Measurements from ENCODE around the gene TUNAR. TPM values are rescaled to one million over a fixed set of nuclear protein-coding genes. Genes with fewer than 3 reads are reported as not detected.
"Not testable (repeated sequence)": the region's sequence is repeated elsewhere in the genome, so short reads cannot be mapped to it uniquely, and the experiment has no call there.

TUNAR gene
- total RNA-seq, 6 donors from 2014 or later = 0.10 TPM; not detected in 5

- 71 to 82% methylated on average over 5 of the region's 5 CpGs for WGBS, 2 donors
- H3K27me3 ChIP-seq = no peaks in the 10 kb centered on the region
- H3K9me3 ChIP-seq = no peaks in the 10 kb centered on the region
- H3K27ac ChIP-seq = no peak overlapping the region
- no peak for TF ChIP-seq POLR2AphosphoS5 (IDR thresholded peaks at IDR 0.05)
- TF ChIP-seq POLR2A (IDR thresholded peaks at IDR 0.05) = no peak
- no peak for TF ChIP-seq EP300 (IDR thresholded peaks at IDR 0.05)
- TF ChIP-seq CTCF (IDR thresholded peaks at IDR 0.05) = no peak
- H3K4me3 ChIP-seq = no peak overlapping the region
- H3K4me1 ChIP-seq = no peaks in the 10 kb centered on the region
- ATAC-seq (ENCODE audit: low FRiP score in 2 of 2) = no peak
- no peaks in the 10 kb centered on the region for H3K36me3 ChIP-seq
- no peak for DNase-seq
Measured at GRCh38 chr14:95956601-95957460, 80.2 kb downstream of the TUNAR start.

GRCh38 chr14:95958105-95958504, 81.5 kb downstream of the TUNAR start:
- DNase-seq = no peak
- no peak for ATAC-seq (ENCODE audit: low FRiP score in 2 of 2)
- Histone ChIP-seq H3K4me3 (no peak overlapping the region), H3K27me3 (no peaks in the 10 kb centered on the region), H3K9me3 (no peaks in the 10 kb centered on the region), H3K4me1 (no peaks in the 10 kb centered on the region), H3K36me3 (no peaks in the 10 kb centered on the region), H3K27ac (no peak overlapping the region)
- TF ChIP-seq POLR2A (IDR thresholded peaks at IDR 0.05) = no peak
- TF ChIP-seq POLR2AphosphoS5 (IDR thresholded peaks at IDR 0.05) = no peak
- no peak for TF ChIP-seq CTCF (IDR thresholded peaks at IDR 0.05)
- no peak for TF ChIP-seq EP300 (IDR thresholded peaks at IDR 0.05)
- 42 to 47% methylated on average over 3 of the region's 3 CpGs for WGBS, 2 donors

GRCh38 chr14:95959317-95959716, 82.7 kb downstream of the TUNAR start:
- WGBS, 2 donors = 0 to 38% methylated on average over 1 of the region's 1 CpG
- Histone ChIP-seq H3K4me3 (no peak overlapping the region), H3K9me3 (no peaks in the 10 kb centered on the region), H3K4me1 (no peaks in the 10 kb centered on the region), H3K27ac (no peak overlapping the region), H3K36me3 (no peaks in the 10 kb centered on the region), H3K27me3 (no peaks in the 10 kb centered on the region)
- no peak for DNase-seq
- no peak for ATAC-seq (ENCODE audit: low FRiP score in 2 of 2)
- no peak for TF ChIP-seq POLR2AphosphoS5 (IDR thresholded peaks at IDR 0.05)
- no peak for TF ChIP-seq CTCF (IDR thresholded peaks at IDR 0.05)
- TF ChIP-seq POLR2A (IDR thresholded peaks at IDR 0.05) = no peak
- TF ChIP-seq EP300 (IDR thresholded peaks at IDR 0.05) = no peak

- DNase-seq = no peak
- Histone ChIP-seq H3K4me1 (no peaks in the 10 kb centered on the region), H3K27ac (no peak overlapping the region), H3K4me3 (no peak overlapping the region), H3K9me3 (no peaks in the 10 kb centered on the region), H3K36me3 (no peaks in the 10 kb centered on the region), H3K27me3 (no peaks in the 10 kb centered on the region)
- TF ChIP-seq POLR2AphosphoS5 (IDR thresholded peaks at IDR 0.05) (no peak), POLR2A (IDR thresholded peaks at IDR 0.05) (no peak), CTCF (IDR thresholded peaks at IDR 0.05) (no peak), EP300 (IDR thresholded peaks at IDR 0.05) (no peak)
- no peak for ATAC-seq (ENCODE audit: low FRiP score in 2 of 2)
Measured at GRCh38 chr14:95961481-95961880, 84.8 kb downstream of the TUNAR start.

GRCh38 chr14:95964901-95965300, 88.3 kb downstream of the TUNAR start:
- no peaks in the 10 kb centered on the region for H3K27me3 ChIP-seq
- H3K27ac ChIP-seq = no peak overlapping the region
- TF ChIP-seq EP300 (IDR thresholded peaks at IDR 0.05) = no peak
- TF ChIP-seq CTCF (IDR thresholded peaks at IDR 0.05) = no peak
- no peak for TF ChIP-seq POLR2A (IDR thresholded peaks at IDR 0.05)
- no peak for TF ChIP-seq POLR2AphosphoS5 (IDR thresholded peaks at IDR 0.05)
- no peaks in the 10 kb centered on the region for H3K4me1 ChIP-seq
- no peaks in the 10 kb centered on the region for H3K36me3 ChIP-seq
- ATAC-seq (ENCODE audit: low FRiP score in 2 of 2) = no peak
- WGBS, 2 donors = 76 to 86% methylated on average over 2 of the region's 2 CpGs
- DNase-seq = no peak
- no peaks in the 10 kb centered on the region for H3K9me3 ChIP-seq
- H3K4me3 ChIP-seq = no peak overlapping the region

GRCh38 chr14:95968048-95968447, 91.4 kb downstream of the TUNAR start:
- not testable (repeated sequence) for H3K4me1 ChIP-seq; ATAC-seq (ENCODE audit: low FRiP score in 2 of 2); DNase-seq; H3K9me3 ChIP-seq; H3K27me3 ChIP-seq; H3K27ac ChIP-seq; H3K4me3 ChIP-seq; H3K36me3 ChIP-seq
- WGBS, 2 donors = 52 to 73% methylated on average over 4 of the region's 4 CpGs

All from upper lobe of left lung (tissue), 6 donors.